Spleen (tissue), 7 donors: ENCODE results near the gene MROH7.

Source experiments
- CTCF ChIP-seq, 11 experiments: fragments of 200-600 bp in 7 of 11; fragments of 450-650 bp in 4 of 11; sonication (generic) in 4 of 11; IDR thresholded peaks in 8 of 11; conservative IDR thresholded peaks in 3 of 11; 1 replicate in 7 of 11; 2 replicates in 4 of 11; pipeline versions ENCODE4 v1.4.0 to v1.8.0; 2016 to 2021; ENCODE audit warnings: antibody characterized with exemption in 11 of 11, inconsistent platforms in 4 of 11, mild to moderate bottlenecking in 1 of 11
- POLR2A ChIP-seq, 3 donors: fragments of 450-650 bp; IDR thresholded peaks; one replicate each; pipeline ENCODE4 v1.5.1; 2017; ENCODE audit warnings: antibody characterized with exemption in 3 of 3, mild to moderate bottlenecking in 1 of 3
- POLR2AphosphoS5 ChIP-seq, 3 donors: sonication (generic); formaldehyde crosslinking; IDR thresholded peaks; one replicate each; pipeline ENCODE4 v1.5.1; 2017; ENCODE audit warnings: antibody characterized with exemption in 3 of 3
- donor health status: DM: no; HTN: no; CAD: no; lungs with moderate emphysema.
- donor health status: DM: no; HTN: no; CAD: no.
- donor health status: DM: no; HTN: no; CAD: no.

GRCh38 chr1:54601730-54602129 lies 39.9 kb upstream of the MROH7 start:
- no peak for TF ChIP-seq POLR2A (IDR thresholded peaks at IDR 0.05)
- no peak for TF ChIP-seq CTCF (IDR thresholded peaks at IDR 0.05 in 8 of 11, conservative IDR thresholded peaks at IDR 0.05 in 3 of 11)
- TF ChIP-seq POLR2AphosphoS5 (IDR thresholded peaks at IDR 0.05), result no peak
